HL-60/S4 treated with phorbol 12-myristate 13-acetate at 8.2 ng/mL for 4 days and 3 days (cell line): ENCODE measurements around the gene ACTG1.

Experiments
- in situ Hi-C: fragments of 300-500 bp; cut with MboI; formaldehyde crosslinking; loops from 2 replicates; pipeline ENCODE4 v1.15.0; 2022; ENCODE audit warnings: low sequenced_read_pairs

ACTG1 gene

DNA sequence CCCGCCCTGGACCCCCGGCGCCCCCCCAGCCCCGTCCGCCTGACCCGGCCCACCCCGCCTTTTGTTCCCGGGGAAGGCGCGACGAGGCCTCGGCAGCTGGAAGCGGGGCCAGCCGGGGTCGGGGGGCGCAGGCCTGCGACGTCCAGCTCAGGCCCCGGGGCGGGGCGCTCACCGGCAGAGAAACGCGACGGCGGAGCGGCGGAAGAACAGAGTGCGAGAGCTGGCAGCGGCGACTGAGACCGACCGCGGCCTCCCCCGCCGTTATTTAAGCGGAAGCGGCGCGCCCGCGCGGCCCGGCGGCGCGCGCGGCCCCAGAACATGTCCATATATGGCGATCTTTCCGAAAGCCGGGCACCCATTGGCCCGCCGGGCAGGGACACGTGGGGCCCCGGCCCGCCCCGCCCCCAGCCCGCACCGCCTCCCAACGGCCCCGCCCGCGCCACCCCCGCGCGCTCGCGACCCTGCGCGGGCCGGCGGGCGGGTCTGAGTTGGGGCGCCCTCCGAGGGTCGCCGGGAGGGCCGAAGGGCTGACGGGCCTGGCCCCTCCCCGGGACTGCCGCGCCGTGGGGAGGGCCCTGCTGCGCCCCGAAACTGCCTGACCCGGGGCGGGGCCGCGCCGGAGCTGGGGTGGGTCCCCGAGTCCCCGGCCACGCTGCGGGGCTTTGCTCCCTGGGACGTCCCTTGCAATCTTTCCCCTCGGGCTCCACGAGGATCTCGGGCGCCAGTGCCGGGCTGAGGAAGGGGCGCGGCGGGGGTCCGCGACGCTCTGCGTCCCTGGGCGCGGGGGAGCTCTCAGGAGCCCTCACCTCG lies at the start of gene ACTG1:
ACTG1 (minus strand) TSS at position 238 of the 810 bp plus-strand sequence. CDS start 445 bp downstream, outside the sequence.
- in situ Hi-C loops = no loop called here

- in situ Hi-C loops = no loop called here
Observed at GRCh38 chr17:81561494-81561885, 48.9 kb upstream of the ACTG1 start.

GRCh38 chr17:81558941-81559806 lies 46.6 kb upstream of the ACTG1 start:
- in situ Hi-C loops = no loop called here

GRCh38 chr17:81558115-81558468 lies 45.5 kb upstream of the ACTG1 start:
- in situ Hi-C loops = no loop called here

GRCh38 chr17:81557276-81558114 lies 44.9 kb upstream of the ACTG1 start:
- in situ Hi-C loops = no loop called here

GRCh38 chr17:81556863-81557262 lies 44.3 kb upstream of the ACTG1 start:
- in situ Hi-C loops = no loop called here

- in situ Hi-C loops = no loop called here
Observed at GRCh38 chr17:81556175-81556691, 43.6 kb upstream of the ACTG1 start.

- in situ Hi-C loops = no loop called here
Observed at GRCh38 chr17:81553616-81554181, 41.1 kb upstream of the ACTG1 start.

GRCh38 chr17:81553018-81553615 lies 40.5 kb upstream of the ACTG1 start:
- in situ Hi-C loops = no loop called here

GRCh38 chr17:81552244-81553017 lies 39.8 kb upstream of the ACTG1 start, which contains the start of gene FAAP100:
FAAP100 (minus strand) TSS chr17:81552353; CDS start chr17:81552330, 23 bp downstream.
- in situ Hi-C loops = no loop called here

GRCh38 chr17:81551458-81552243 lies 39.1 kb upstream of the ACTG1 start:
- in situ Hi-C loops = no loop called here

DNA sequence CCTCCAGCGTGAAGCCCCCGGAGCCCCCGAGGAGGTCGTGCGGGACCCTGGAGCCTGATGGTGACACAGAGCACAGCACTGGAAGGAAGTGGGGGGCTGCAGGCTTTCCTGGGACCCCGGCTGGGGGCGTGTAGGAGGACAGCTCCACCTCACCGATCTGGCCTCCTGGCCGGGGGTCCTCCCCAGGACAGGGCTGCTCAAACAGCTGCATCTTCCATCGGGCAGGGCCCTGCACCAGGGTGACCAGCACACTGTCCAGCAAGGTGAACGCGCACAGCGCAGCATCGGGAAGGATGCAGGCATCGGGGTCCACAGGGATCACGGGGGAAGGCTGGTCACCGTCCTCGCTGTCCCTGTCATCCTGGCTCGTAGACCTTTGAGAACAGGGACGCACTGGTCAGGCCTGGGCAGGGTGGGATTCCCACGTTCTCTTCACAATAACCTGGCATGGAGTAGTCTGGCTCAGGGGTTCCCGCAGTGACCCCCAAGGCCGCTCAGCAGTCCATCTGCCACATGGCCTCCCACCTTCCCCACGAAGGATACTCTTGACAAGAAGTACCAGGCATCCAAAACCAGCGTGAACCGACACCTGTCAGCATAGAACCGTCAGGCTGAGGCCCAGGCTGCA lies 38.3 kb upstream of the ACTG1 start:
- in situ Hi-C loops = no loop called here

- in situ Hi-C loops = no loop called here
Observed at GRCh38 chr17:81550285-81550684, 37.7 kb upstream of the ACTG1 start.

- in situ Hi-C loops = no loop called here
Observed at GRCh38 chr17:81549826-81550225, 37.2 kb upstream of the ACTG1 start.

DNA sequence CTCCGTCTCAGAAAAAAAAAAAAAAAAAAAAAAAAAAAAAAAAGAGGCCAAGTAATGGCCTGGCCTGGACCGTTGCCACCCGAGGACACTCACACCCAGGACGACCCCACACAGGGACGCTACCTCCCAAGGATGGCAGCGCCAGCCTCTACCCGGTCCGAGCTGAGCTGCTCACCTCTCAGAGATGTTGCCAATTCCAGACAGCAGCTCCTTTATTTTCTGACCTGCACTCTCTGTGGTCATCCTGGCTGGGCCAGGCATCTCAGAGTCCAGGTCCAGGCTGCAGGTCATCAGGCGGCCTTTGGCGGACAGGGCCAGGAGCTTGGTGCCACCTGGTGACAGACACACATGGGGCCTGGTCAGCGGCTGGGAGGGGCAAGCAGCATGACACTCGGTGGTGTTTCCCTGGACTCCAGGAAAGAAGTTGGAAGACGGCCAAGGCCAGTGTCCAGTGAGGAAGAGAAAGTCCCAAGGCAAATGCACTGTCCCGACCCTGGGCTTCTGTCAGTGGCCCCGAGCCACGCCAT lies 36.5 kb upstream of the ACTG1 start:
- in situ Hi-C loops = no loop called here

DNA sequence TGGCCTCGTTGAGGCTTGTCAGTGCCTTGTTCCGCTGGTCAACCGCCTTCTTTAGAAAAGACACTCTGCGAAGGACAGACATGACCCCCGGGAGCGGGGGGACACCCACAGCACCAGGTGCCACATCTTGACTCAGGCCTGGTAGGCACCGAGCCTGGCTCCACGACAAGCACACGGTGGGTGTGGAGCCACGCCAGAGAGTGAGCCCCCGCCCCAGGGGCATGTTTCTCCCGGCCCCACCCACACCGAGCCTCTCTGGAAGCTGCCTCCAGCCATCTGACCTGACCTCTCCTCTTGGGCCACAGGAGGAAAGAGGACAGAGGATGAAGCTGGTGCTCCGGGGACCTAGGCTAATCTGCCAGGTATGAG lies 35.0 kb upstream of the ACTG1 start:
- in situ Hi-C loops = no loop called here

- in situ Hi-C loops = no loop called here
Observed at GRCh38 chr17:81546906-81547613, 34.5 kb upstream of the ACTG1 start.
